HPDE6-E6E7 (cell line): ENCODE measurements around the gene RBMS1.

Experiments used
- DNase-seq: peaks from one replicate; pipeline ENCODE4 v3.0.0; 2011; ENCODE audit warnings: missing footprints; ENCODE audit errors: extremely low spot score

RBMS1 gene

GRCh38 chr2:160278101-160278878 is 215.3 kb downstream of the RBMS1 start:
- DNase-seq = no peak

- no peak for DNase-seq
Measured at GRCh38 chr2:160277151-160277550, 216.5 kb downstream of the RBMS1 start.

- DNase-seq = no peak
Measured at GRCh38 chr2:160275656-160276055, 218.0 kb downstream of the RBMS1 start.

DNA sequence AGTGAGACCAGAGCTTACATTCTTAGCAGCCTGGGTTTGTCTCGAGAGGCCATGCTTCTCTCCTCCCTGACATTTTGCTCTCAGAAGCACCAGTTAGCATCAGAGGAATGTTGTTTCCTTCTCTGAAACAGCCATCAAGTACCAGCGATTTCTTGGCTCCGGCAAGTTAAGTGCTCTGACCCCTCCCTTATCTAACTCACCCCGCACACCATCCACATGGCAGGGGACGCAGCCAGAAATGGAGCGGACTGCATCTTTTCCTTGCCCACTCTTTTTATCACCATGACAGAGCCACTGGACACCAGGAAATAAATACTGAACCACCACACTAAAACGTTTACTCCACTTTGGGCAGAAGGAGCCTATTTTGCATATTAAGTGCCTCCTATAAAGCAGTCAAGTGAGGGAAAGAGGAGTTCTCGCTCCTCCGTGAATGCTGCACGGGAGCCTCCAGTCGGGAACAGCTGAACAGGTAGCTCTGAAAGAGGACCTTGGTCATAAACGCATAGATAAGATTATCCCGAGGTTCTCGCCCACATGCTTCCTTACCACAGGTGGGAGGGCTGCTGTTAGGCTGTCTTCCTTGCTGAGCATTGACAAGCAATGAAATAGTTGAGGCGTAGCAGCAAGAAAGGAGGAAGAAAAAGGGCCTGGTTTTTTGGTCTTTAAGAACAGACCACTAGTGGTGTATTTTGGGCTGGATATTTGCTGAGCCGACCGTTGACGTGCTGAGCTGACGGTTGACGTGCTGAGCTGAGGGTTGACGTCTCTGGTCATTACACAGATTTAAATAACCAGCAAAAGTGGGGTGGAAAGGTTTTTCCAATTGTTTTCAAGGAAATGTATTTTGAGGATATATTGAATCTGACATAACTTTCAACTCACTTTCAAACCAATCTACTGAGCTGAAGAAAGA is 222.2 kb downstream of the RBMS1 start:
- no peak for DNase-seq

- DNase-seq = no peak
Measured at GRCh38 chr2:160270571-160271113, 223.0 kb downstream of the RBMS1 start.

- DNase-seq = peak; percentile 65
Measured at GRCh38 chr2:160269803-160270570, 223.6 kb downstream of the RBMS1 start.

DNA sequence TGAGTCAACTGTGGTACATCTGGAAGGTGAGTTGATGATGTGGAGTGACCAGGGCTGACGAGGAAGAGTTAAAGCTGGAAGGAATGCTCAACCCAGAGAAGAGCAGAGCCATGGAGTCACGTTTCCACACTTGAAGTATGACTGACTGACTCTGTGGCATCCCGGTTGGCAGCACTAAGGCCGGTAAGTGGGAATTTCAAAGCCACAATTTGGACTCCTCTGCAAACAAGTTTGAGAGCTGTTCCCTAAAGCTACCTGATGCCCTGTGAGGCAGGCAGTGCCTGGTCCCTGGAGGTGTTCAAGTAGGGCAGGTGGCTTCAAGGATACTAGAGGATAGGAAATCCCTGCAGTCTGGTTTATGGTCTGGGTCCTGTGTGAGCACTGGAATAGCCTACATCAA is 224.2 kb downstream of the RBMS1 start:
- no peak for DNase-seq

DNA sequence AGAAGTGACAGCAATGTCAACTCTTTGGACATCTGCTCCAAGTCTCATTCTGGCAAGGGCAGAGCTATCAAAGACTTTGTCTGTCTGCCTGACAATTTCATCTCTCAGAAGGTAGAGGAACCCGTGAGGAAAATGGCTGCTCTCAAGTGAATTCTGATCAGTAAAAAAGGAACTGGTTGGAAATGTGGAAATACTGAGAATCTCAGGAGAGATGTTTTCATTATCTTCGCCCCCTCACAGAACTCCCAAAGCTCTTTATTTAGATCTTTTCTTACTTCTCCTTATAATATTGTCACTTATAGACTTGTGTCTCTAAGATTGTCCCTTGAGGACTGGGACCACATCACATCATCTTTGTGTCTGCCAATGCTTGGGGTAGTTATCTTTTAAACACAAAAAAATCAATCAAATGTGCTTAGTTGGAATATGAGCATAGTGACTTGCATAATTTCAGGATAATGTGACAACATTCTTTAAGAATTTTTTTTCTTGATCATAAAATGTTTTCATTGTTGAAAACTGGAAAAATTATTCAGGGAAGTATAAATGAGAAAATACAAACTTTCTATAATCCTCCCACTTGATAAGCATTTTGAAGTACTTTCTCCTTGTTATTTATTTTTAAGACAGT is 225.3 kb downstream of the RBMS1 start:
- DNase-seq = no peak

GRCh38 chr2:160267692-160268091 is 225.9 kb downstream of the RBMS1 start:
- DNase-seq = no peak

DNA sequence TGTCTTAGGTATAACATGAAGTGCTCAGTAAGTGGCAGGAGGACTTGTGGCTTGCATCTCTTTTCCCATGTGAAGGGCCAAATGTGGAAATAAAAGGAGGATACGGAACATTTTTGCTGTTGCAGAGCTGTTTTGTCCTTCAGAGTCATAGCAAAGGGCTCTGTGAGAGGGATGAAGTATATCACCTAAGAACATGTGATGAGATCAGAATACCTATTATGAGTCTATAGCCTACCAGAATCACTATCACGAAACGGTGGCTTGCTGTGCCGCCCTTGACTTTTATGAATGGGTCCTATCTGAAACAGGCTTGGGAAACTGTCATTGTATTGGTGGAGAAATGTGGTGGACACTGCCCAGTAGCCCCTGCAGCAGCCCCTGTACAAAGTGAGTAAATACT is 226.6 kb downstream of the RBMS1 start:
- no peak for DNase-seq

GRCh38 chr2:160266037-160266551 is 227.5 kb downstream of the RBMS1 start:
- no peak for DNase-seq

DNA sequence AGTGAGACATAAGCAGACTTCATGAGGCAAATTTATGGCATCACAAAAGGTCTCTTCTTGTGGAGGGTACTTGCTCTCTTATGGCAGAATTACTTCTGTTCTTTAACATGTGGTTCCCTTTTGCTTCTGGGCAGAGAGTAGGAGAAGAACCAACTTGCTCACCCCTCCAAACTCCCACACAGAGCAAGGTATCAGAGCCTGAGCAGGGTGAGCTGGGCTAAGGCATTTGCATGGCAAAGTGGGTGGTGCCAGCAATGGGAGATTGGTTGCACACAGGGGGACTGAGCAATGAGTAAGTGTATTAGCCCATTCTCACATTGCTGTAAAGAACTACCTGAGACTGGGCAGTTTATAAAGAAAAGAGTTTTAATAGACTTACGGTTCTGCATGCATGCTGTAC is 229.3 kb downstream of the RBMS1 start:
- no peak for DNase-seq

DNA sequence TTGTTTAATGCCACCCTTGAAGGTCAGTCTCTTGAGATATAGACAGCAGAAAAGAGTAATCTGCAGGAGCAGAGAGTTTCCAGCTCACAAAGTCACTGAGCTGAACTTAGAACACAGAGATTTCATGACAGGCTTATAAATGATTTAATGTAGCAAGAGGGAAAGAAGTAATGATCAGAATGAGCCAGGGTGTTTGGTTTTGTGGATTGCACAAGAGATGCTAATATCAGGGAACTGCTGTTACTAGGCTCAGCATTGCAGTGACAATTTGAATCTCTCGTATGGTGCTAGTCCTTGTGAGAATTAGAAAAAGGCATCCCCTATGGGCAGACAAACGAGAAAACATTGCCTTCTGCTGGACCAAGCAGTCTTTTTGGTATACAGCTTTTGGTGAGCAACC is 231.9 kb downstream of the RBMS1 start:
- no peak for DNase-seq

DNA sequence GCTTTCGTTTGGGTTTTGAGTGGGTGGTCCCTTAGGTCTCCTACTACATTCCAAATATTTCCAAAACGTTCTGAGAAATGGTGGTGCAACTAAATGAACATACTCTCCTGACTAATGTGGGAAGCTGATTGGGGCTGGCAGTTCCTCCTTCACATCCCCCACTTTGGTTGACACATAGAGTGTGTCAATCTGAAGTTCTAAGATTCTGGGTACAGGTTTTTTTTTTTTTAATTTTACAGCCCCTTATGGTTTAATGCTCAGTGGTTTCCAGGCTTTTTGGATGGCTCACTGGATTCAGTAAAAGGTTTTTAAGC is 235.2 kb downstream of the RBMS1 start:
- DNase-seq = no peak

GRCh38 chr2:160257743-160258491 is 235.7 kb downstream of the RBMS1 start:
- DNase-seq = no peak

DNA sequence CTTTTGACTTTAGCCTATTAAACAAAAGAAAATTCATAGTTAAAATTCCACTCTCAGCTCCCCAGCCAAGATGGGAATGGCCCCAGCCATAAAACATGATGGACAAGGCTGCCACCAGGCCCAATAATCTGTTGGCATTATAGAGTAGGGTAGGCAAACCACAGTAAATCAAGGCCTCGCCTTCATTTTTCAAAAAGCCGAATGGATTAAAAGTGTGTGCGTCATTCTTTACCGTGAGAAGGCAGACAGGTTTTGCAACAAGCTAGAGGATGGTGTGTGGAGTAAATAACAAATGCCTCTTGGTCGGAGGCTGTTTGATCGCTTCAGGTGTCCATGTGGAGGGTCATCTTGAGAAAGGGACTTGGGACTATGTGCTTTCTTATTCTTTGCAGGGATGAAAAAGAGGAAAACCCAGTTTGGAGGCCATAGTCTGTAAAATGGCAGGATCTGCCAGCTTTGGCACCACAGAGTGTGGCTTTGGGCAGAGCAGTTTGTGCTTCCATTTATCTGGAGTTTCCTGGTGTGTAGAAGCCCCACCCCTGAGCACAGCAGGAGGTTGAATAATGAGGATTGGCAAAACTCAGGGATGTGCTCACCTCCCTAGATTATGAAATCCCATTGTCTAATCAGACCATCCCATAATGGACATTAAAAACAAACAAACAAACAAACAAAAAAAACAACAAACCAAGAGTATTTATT is 236.4 kb downstream of the RBMS1 start:
- DNase-seq = no peak

DNA sequence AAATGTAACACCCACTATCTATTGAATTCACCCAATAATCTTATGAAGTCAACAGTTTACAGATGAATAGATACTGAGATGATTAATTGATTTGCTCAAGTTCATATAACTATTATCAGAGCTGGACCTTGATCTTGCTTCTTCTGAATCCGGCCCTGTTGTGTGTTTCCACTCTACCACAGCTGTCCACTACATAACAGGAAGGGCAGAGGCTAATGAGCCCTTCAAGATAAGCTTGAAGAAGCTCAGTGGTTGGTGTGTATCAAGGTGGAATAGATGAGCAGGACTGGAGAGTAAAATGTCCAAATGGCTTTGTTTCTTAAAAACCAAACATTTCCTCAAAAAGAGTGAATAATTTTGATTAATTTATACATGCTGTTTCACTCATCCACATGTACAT is 237.1 kb downstream of the RBMS1 start:
- DNase-seq = no peak

DNA sequence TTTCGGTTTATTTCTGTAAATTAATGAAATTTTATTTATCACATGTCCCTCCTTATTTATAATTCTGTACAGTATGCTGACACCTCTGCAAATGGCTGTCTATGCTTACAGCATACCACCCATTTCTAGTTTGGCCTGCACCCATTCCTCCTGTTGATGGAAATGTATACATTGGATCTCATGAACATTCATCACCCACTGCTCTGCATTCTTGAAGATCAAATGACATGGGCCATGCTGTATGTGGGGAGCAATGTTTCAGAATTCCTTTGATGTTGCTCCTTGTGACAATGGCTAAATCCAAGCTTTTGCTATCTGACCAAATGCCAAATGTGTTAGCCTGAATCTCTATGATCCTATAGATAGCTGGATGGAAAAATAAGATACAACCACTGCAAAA is 238.2 kb downstream of the RBMS1 start:
- DNase-seq = no peak

- no peak for DNase-seq
Measured at GRCh38 chr2:160254189-160254762, 239.3 kb downstream of the RBMS1 start.
